Upper lobe of left lung (tissue), 4 donors: ENCODE measurements around the gene STIM2.

Experiments used
- EP300 ChIP-seq, 4 donors: sonication (generic); formaldehyde crosslinking; IDR thresholded peaks; one replicate each; pipeline ENCODE4 v1.5.1; 2017; ENCODE audit warnings: antibody characterized with exemption in 4 of 4, control low read depth in 2 of 4
- POLR2A ChIP-seq, 4 donors: fragments of 450-650 bp; IDR thresholded peaks; one replicate each; pipeline ENCODE4 v1.5.1; 2016 to 2017; ENCODE audit warnings: antibody characterized with exemption in 4 of 4, mild to moderate bottlenecking in 2 of 4

DNA sequence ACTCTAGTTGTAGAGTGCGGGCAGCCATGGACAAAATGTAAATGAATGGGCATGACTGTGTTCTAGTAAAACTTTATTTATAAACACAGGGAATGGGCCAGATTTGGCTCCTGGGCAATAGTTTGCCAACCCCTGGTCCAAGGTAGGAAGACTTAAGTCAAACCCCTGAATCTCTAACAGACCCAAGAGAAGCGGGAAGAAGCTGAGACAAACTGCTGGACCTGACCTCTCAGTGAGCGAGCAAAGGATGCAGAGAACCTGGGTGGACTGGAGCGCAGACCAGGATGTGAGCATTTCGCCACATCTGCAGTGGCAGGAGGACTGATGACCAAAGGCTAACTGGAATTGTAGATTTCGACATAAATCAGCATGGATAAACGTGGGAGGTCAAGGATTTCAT lies 201.6 kb downstream of the STIM2 start:
- TF ChIP-seq POLR2A (IDR thresholded peaks at IDR 0.05) (no peak), EP300 (IDR thresholded peaks at IDR 0.05) (no peak)
